HG03439 (cell line): Measurements from ENCODE around the gene PECR.
A peak's percentile ranks its signal among the peaks of the same experiment; 100 is the strongest.

Experiments used
- ATAC-seq: cut with Tn5 transposase; IDR thresholded peaks from one replicate; pipeline ENCODE4 v1.9.1; 2021; ENCODE audit warnings: mild to moderate bottlenecking, moderate library complexity; ENCODE audit not compliant: unreplicated experiment

PECR gene

GRCh38 chr2:216081487-216082116 is at the start of gene PECR, which contains the start of gene TMEM169:
PECR (minus strand) TSS chr2:216081809; CDS start chr2:216081741, 68 bp downstream.
TMEM169 (plus strand) TSS chr2:216081919; CDS start chr2:216095964, 14,045 bp downstream.
- peak; percentile 94 for ATAC-seq

- ATAC-seq = no peak
Measured at GRCh38 chr2:216130346-216130971, 48.9 kb upstream of the PECR start.

GRCh38 chr2:216126943-216127342 is 45.3 kb upstream of the PECR start:
- no peak for ATAC-seq

- no peak for ATAC-seq
Measured at GRCh38 chr2:216121255-216121654, 39.6 kb upstream of the PECR start.

- ATAC-seq = no peak
Measured at GRCh38 chr2:216119986-216120385, 38.4 kb upstream of the PECR start.

DNA sequence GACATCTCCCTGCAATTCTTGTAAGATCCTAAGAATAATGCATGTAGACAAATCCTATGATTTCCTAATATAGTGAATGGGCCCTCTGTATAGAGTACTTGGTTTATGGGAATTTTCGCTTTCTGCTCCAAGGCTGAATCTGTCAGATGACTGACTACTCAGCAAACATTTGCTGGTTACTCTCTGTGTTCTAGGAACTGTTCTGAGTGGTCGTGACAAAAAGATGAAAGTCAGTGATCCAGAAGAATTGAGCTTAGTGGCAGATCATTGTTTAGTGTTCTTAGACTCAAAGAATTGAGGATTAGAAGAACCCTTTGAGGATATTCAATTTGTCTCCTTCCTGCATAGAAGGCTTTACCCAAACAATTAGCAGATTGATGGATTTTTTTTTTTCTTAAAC is 37.5 kb upstream of the PECR start:
- no peak for ATAC-seq

GRCh38 chr2:216118474-216118873 is 36.9 kb upstream of the PECR start:
- no peak for ATAC-seq

- no peak for ATAC-seq
Measured at GRCh38 chr2:216117561-216118340, 36.1 kb upstream of the PECR start.

DNA sequence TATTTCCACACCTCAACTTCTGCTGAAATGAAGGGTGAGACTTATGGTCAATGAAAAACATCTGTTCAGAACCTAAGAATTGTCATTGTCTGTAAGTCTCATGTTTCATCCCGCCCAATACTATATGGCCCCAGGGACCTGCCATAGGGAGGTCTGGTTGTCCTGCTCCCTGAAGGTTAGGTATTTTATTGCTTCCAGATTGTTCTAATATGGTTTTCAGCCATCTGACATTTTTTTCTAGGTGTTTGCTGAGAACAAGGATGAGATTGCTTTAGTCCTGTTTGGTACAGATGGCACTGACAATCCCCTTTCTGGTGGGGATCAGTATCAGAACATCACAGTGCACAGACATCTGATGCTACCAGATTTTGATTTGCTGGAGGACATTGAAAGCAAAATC is 34.8 kb upstream of the PECR start:
- ATAC-seq = no peak

- peak; percentile 45 for ATAC-seq
Measured at GRCh38 chr2:216114714-216115531, 33.3 kb upstream of the PECR start.

DNA sequence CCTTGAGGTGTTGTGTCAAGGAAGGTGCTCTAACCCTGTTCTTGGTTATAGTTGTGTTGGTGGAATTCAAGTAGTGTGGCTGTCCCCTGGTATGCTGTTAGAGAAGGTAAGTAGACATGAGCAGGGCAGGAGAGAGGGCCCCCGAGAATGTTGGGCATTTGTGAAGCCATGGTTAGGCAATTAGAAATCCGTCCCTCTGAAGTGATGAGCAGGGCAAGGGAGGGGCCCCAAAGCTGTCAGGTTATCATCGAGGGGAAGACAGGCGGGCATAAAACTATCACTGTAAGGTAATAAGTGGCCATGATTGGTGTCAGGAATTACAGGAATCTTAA is 32.7 kb upstream of the PECR start:
- no peak for ATAC-seq

DNA sequence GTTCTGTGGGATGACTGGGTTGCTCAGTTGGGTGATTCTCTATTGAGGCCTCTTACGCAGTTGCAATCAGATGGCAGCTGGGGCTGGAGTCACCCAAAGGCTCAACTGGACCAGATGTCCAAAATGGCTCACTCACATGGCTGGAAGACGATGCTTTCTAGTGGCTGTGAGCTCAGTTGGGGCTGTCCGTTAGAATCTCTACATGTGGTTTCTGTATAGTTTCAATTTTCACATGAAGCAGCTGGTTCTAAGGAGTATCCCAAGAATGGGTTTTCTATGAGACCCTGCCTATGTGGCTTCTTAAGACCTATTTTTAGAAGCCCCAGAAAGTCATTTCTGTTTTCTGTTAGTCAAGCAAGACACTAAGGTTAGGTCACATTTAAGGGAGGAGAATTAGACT is 32.0 kb upstream of the PECR start:
- ATAC-seq = peak; percentile 65

DNA sequence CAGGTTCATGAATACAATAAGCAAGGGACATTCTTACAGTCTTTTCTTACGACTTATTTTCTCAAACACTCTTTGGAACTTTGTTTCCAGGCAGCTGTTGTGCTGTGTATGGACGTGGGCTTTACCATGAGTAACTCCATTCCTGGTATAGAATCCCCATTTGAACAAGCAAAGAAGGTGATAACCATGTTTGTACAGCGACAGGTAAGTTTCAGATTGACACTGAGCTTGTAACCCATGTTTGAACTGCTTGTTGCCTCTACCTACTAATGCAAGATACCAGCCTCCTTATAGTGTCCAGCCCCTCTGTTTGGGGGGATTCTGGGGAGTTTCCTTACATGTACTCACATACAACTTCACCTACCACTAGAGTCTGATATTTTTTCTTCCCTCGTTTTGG is 31.3 kb upstream of the PECR start:
- no peak for ATAC-seq

DNA sequence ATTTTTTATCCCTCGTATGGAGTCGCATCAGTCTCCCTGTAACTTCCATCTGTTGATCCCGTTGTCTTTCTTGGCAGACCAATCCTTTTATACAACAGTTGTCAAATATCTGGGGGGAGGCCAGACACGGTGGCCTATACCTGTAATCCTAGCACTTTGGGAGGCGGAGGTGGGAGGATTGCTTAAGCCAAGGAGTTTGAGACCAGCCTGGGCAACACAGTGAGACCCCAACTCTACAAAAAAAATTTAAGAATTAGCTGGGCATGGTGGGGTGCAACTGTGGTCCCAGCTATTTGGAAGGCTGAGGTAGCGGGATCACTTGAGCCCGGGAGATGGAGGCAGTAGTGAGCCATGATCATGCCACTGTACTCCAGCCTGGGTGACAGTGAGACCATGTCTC is 29.5 kb upstream of the PECR start:
- ATAC-seq = no peak

- no peak for ATAC-seq
Measured at GRCh38 chr2:216110620-216111019, 29.0 kb upstream of the PECR start.

GRCh38 chr2:216109962-216110614 is 28.5 kb upstream of the PECR start:
- ATAC-seq = no peak

DNA sequence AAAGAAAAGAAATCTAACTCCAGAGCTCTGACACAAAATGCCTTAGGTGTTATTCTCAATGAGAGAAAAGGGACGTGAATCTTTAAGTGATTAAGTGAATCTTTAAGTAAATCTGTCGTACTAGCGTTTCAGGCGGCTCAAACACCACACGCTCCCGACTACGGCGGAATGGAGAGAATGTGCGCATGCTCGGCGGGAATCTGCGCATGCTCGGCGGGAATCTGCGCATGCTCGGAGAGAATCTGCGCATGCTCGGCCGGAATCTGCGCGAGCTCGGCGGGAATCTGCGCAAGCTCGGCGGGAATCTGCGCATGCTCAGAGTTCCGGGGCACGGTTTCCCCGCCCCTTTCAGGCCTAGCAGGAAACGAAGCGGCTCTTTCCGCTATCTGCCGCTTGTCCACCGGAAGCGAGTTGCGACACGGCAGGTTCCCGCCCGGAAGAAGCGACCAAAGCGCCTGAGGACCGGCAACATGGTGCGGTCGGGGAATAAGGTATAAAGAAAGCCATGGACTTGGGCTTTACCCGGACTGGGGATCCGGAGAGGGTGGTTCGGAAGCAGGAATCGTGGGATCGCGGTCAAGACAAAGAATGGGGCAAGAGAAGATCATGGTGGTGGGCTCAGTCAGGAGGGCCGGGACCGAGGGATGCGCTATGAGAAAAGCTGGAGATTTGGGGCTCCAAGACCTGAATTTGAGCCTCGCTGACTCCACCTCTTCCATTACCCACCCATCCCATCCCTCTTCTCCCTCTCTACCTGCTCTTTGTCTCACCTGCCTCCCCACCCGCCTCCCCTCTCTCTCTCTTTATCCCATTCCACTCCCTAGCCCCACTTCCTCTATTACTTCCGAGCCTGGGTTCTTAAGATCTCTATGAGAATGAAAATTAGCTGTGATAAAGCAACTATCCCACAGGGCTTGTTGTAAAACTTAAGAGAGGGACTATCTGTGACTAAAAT is 27.6 kb upstream of the PECR start, which contains the start of gene XRCC5:
Gene XRCC5, plus strand, starts transcription at position 382 of the 955 bp plus-strand sequence. Its CDS starts 89 bp downstream, at position 471.
- ATAC-seq = peak; percentile 56

DNA sequence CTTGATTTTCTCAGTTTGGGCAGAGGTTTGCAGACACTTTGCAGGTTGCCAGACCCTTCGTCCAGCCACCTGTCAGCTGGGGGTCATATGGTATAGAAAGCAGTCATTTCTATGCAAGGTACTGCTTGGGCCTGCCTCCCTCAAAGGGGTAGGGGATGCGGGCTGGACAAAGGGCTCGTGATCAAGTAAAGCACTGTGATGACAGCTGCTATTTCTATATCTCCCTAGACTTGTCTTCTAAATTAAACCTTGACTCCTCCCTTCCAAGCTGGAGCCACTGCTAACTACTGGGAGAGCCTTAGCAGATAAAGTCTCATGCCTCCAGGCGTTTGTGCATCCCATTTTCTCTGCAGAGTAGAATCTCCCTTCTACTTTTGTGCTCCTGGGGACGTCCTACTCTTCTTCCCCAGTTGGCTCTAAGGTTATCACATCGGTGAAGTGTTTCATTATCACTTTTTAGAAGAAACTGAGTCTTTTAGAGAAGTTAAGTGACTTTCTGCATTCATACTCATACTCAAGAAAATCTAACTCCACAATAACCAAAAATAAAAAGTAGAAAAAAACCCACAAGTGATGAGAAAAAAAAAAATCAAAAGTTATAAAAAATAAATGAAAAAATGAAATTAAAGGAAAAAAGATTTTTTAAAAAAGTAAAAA is 26.8 kb upstream of the PECR start:
- no peak for ATAC-seq

DNA sequence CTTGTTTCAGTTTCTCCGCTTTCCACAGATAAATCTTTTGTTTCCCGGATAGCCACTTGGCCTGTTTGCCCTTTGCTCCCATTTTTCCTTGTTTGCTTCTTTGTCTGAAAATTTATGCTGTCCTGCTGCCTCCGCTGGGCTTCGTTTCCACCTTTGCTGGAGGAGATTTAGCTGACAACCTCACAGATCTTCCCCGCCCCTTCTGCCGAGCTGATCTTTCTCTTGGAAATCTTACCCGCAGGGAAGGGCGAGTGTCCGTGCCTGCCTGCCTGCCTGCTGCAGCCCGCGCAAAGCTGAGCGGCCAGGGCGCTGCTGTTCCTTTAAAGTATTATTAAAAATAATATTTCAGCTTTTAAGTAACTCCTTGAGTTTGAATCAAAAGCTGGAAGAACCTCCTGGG is 26.2 kb upstream of the PECR start:
- no peak for ATAC-seq
